Measurements from ENCODE around the gene UNKL. TPM values are rescaled to one million over a fixed set of nuclear protein-coding genes. Genes with fewer than 3 reads are reported as not detected.
"Not testable (repeated sequence)": the region's sequence is repeated elsewhere in the genome, so short reads cannot be mapped to it uniquely, and the experiment has no call there.

The UNKL gene
- total and polyA plus RNA-seq, 10 donors, result 6.6 to 80.0 (median 44.4) TPM

DNA sequence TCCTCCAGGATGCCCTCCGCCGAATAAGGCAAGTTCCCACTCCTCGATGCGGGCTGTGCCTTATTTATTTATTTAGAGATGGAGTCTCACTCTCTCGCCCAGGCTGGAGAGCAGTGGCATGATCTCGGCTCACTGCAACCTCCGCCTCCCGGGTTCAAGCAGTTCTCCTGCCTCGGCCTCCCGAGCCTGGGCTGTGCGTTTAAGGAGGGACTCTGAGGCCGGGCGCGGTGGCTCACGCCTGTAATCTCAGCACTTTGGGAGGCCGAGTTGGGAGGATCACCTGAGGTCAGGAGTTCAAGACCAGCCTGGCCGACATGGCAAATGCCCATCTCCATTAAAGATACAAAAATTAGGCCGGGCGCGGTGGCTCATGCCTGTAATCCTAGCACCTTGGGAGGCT is 86.4 kb downstream of the UNKL start:
- TF ChIP-seq POLR2AphosphoS5 (IDR thresholded peaks at IDR 0.05), result peak in 2 of 3 donors; percentile 21 to 57
- DNase-seq; intact Hi-C loops (cut with DNase I; ENCODE audit: low total_unique reads); H3K9me3 ChIP-seq; H3K27ac ChIP-seq; H3K4me3 ChIP-seq: not testable (repeated sequence)
- H3K27me3 ChIP-seq (replicated peaks in 1 of 7), result peaks cover 6 to 32% (median 20%) of the 10 kb centered on the region in 7 donors
- H3K4me1 ChIP-seq, result peaks cover 19 to 58% (median 30%) of the 10 kb centered on the region in 6 donors
- 88 to 91% (median 91%) methylated on average over 20 of the region's 20 CpGs for WGBS, 5 donors
- H3K36me3 ChIP-seq, result peaks cover 0 to 43% (median 28%) of the 10 kb centered on the region in 6 donors

DNA sequence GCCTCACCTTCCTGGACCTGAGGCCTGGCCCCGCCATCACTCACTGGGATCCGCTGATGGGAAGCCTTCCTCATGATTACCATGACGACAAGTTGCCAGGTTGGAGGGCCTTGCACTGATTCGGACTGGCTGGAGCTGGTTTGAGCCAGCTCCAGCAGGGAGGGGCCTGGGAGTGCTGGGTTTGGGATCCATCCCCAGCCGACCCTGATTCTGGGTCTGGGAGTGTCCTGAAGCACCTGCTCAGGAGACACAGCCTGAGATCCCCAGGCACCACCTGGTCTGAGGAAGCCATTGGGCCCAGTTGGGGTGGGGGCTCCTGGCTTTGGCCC is 86.9 kb downstream of the UNKL start:
- no peak for TF ChIP-seq POLR2A (IDR thresholded peaks at IDR 0.05)
- TF ChIP-seq POLR2AphosphoS5 (IDR thresholded peaks at IDR 0.05), result peak in 1 of 3 donors; percentile 2
- DNase-seq, result no peak
- Histone ChIP-seq H3K4me3 (no peak overlapping the region), H3K27me3 (replicated peaks in 1 of 7) (peaks cover under 1 to 26% (median 14%) of the 10 kb centered on the region in 7 donors), H3K4me1 (peaks cover 14 to 53% (median 25%) of the 10 kb centered on the region in 6 donors), H3K27ac (no peak overlapping the region), H3K36me3 (peaks cover 0 to 49% (median 32%) of the 10 kb centered on the region in 6 donors), H3K9me3 (peaks cover 0 to 9% (median 7%) of the 10 kb centered on the region in 8 donors)
- intact Hi-C loops (cut with DNase I; ENCODE audit: low total_unique reads), result no loop called here
- WGBS, 5 donors, result 74 to 96% (median 84%) methylated on average over 4 to 5 of the region's 5 CpGs

DNA sequence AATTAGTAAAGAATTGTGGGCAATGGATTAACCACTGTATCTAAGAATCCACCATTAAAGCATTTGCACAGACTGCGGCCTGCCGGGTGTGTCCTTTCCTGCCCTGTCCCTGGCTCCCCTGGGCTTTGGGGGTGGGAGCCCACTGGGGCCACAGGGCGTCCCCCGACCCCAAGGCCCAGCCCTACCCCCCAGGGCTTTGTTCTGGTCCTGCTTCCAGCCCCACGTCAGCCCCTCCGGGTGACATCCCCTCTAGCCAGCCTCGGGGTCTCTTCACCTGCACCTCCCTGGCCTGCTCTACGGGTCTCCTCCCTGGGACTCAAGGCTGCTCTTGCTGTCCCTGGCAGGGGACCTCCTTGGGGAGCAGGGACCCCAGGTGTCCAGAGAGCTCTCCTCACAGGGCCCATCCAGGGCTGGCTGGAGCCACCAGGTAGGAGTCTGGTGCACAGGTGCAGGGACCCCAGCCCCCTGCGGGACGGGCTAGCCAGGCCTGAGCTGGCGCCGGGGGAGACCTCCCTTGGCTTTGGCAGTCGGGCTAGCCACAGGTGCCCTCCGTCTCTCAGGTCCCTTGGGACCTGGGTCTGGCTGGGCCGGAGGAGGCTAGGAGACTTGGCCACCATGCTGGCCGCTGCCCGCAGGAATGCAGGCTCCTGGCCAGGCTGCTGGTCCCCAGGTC is 87.4 kb downstream of the UNKL start:
- TF ChIP-seq, protein P1, sequence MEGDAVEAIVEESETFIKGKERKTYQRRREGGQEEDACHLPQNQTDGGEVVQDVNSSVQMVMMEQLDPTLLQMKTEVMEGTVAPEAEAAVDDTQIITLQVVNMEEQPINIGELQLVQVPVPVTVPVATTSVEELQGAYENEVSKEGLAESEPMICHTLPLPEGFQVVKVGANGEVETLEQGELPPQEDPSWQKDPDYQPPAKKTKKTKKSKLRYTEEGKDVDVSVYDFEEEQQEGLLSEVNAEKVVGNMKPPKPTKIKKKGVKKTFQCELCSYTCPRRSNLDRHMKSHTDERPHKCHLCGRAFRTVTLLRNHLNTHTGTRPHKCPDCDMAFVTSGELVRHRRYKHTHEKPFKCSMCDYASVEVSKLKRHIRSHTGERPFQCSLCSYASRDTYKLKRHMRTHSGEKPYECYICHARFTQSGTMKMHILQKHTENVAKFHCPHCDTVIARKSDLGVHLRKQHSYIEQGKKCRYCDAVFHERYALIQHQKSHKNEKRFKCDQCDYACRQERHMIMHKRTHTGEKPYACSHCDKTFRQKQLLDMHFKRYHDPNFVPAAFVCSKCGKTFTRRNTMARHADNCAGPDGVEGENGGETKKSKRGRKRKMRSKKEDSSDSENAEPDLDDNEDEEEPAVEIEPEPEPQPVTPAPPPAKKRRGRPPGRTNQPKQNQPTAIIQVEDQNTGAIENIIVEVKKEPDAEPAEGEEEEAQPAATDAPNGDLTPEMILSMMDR (IDR thresholded peaks at IDR 0.05 in 8 of 11, conservative IDR thresholded peaks at IDR 0.05 in 3 of 11), result no peak
- TF ChIP-seq POLR2AphosphoS5 (IDR thresholded peaks at IDR 0.05), result peak in 2 of 3 donors; percentile 37 to 63
- TF ChIP-seq POLR2A (IDR thresholded peaks at IDR 0.05), result no peak
- Histone ChIP-seq H3K27me3 (replicated peaks in 1 of 7) (peaks cover 0 to 21% (median 9%) of the 10 kb centered on the region in 7 donors), H3K4me3 (no peak overlapping the region), H3K27ac (peak overlapping the region in 1 of 8 donors; percentile 69), H3K4me1 (peaks cover 9 to 48% (median 20%) of the 10 kb centered on the region in 6 donors), H3K36me3 (peaks cover 0 to 54% (median 36%) of the 10 kb centered on the region in 6 donors), H3K9me3 (peaks cover 0 to 9% (median 7%) of the 10 kb centered on the region in 8 donors)
- no peak for DNase-seq
- 73 to 84% (median 79%) methylated on average over 8 to 17 of the region's 17 CpGs for WGBS, 5 donors
- intact Hi-C loops (cut with DNase I; ENCODE audit: low total_unique reads), result no loop called here

DNA sequence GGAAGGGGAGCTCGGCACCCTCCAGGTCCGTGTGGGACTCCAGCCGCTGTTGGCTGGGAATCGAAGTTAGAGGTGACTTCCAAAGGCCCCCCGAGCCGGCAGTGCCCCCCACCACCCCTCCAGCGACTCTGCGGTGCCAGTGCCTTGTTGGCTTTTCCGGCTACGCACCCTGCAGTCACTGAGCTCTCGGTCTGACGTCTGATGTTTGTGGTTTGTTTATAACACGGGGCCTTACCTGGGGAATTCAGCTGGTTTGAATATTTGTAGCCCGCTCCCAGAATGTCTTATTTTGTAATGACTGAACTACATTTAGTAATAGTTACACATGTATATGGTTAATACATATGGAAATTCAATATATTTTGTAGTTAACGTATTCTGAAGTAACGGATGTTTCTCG is 88.1 kb downstream of the UNKL start:
- DNase-seq, result no peak
- TF ChIP-seq POLR2AphosphoS5 (IDR thresholded peaks at IDR 0.05) (no peak), POLR2A (IDR thresholded peaks at IDR 0.05) (no peak)
- TF ChIP-seq, protein P1 (IDR thresholded peaks at IDR 0.05 in 8 of 11, conservative IDR thresholded peaks at IDR 0.05 in 3 of 11), result no peak
- Histone ChIP-seq H3K9me3 (peaks cover 0 to 9% (median 7%) of the 10 kb centered on the region in 8 donors), H3K4me1 (peaks cover 2 to 41% (median 13%) of the 10 kb centered on the region in 6 donors), H3K4me3 (no peak overlapping the region), H3K36me3 (peaks cover 0 to 61% (median 42%) of the 10 kb centered on the region in 6 donors), H3K27ac (peak overlapping the region in 3 of 8 donors; percentile 15 to 69 (median 28)), H3K27me3 (replicated peaks in 1 of 7) (peaks cover 0 to 15% (median 3%) of the 10 kb centered on the region in 7 donors)
- 71 to 89% (median 75%) methylated on average over 17 of the region's 17 CpGs for WGBS, 5 donors
- intact Hi-C loops (cut with DNase I; ENCODE audit: low total_unique reads), result no loop called here

DNA sequence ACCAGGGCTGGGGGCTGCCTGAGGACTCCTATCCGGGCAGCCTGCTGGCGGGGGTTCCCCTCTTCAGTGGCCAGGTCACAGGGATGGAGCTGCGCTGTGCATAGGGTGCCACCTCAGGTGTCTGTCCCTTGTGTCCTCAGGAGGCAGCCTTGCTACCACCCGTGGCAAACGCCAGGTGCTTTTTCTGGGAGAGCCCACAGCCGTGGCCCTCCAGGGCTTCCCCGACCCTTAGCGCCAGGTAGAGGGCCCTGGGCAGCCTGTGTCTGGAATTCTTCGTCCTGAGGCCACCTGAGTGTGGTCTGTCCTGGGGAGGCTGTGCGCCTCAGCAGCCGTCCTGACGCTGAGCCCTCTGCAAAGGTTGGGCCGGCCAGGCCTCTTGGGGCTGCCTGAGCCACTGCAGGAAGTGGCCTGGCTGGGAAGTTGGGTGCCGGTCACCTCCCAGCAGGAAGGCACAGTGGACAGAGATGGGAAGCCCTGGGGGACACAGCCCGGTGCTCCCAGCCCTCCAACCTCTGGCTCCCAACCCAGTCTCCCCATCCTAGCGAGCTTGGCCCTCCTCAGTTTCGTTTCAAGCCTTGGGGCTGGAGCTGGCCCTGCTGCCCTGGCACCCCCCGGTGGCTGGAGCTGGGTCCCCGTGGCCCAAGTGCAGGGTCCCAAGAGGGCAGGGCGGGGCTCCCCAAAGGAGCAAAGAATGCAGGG is 88.7 kb downstream of the UNKL start:
- intact Hi-C loops (cut with DNase I; ENCODE audit: low total_unique reads), result no loop called here
- H3K4me1 ChIP-seq, result peaks cover 0 to 35% (median 7%) of the 10 kb centered on the region in 6 donors
- peaks cover 0 to 9% (median 7%) of the 10 kb centered on the region in 8 donors for H3K9me3 ChIP-seq
- no peak overlapping the region for H3K4me3 ChIP-seq
- peak in 2 of 3 donors; percentile 17 to 66 for TF ChIP-seq POLR2AphosphoS5 (IDR thresholded peaks at IDR 0.05)
- TF ChIP-seq, protein P1 (IDR thresholded peaks at IDR 0.05 in 8 of 11, conservative IDR thresholded peaks at IDR 0.05 in 3 of 11), result no peak
- H3K27ac ChIP-seq, result peak overlapping the region in 4 of 8 donors; percentile 8 to 69 (median 22)
- peaks cover 0 to 9% (median 0%) of the 10 kb centered on the region in 7 donors for H3K27me3 ChIP-seq (replicated peaks in 1 of 7)
- no peak for DNase-seq
- 68 to 85% (median 75%) methylated on average over 11 to 20 of the region's 20 CpGs for WGBS, 5 donors
- H3K36me3 ChIP-seq, result peaks cover 0 to 66% (median 48%) of the 10 kb centered on the region in 6 donors
